Astrocyte (in vitro differentiated cells and primary cell): Measurements from ENCODE around the gene ANKRD33B. TPM values are rescaled to one million over a fixed set of nuclear protein-coding genes. Genes with fewer than 3 reads are reported as not detected.
A peak's percentile ranks its signal among the peaks of the same experiment; 100 is the strongest.

ENCODE experiments used
- DNase-seq: peaks from one replicate; pipeline ENCODE4 v3.0.0-alpha.2; 2010; ENCODE audit warnings: low read depth
- FAIRE-seq: peaks from 2 replicates; lab custom pipeline; 2011; peaks lifted over from hg19 to GRCh38; lab: Jason Lieb, UNC
- H2AFZ ChIP-seq: 2 replicates; pipeline ENCODE4 v1.6.0; 2012; ENCODE audit warnings: low read depth, low read length, inconsistent platforms
- H3K27ac ChIP-seq: 2 replicates; pipeline ENCODE4 v1.5.1; 2011; ENCODE audit warnings: low read depth, low read length, inconsistent platforms
- H3K27me3 ChIP-seq: 2 replicates; pipeline ENCODE4 v1.6.0; 2011; ENCODE audit warnings: low read length, inconsistent platforms; ENCODE audit not compliant: insufficient read depth
- H3K36me3 ChIP-seq: 2 replicates; pipeline ENCODE4 v1.5.1; 2011; ENCODE audit warnings: low read length, inconsistent platforms; ENCODE audit not compliant: insufficient read depth
- H3K4me1 ChIP-seq: 2 replicates; pipeline ENCODE4 v1.5.1; 2011; ENCODE audit warnings: low read length, inconsistent platforms; ENCODE audit not compliant: insufficient read depth
- H3K4me2 ChIP-seq: 2 replicates; pipeline ENCODE4 v1.6.0; 2012; ENCODE audit warnings: low read length, inconsistent platforms
- H3K4me3 ChIP-seq: 2 replicates; pipeline ENCODE4 v1.5.1; 2011; ENCODE audit warnings: low read depth, mild to moderate bottlenecking, low read length, inconsistent platforms; ENCODE audit not compliant: insufficient read depth
- H3K79me2 ChIP-seq: 2 replicates; pipeline ENCODE4 v1.6.0; 2012; ENCODE audit warnings: mild to moderate bottlenecking, low read length, inconsistent platforms; ENCODE audit not compliant: insufficient read depth
- H3K9ac ChIP-seq: 2 replicates; pipeline ENCODE4 v1.6.0; 2012; ENCODE audit warnings: mild to moderate bottlenecking, low read length, inconsistent platforms
- H3K9me3 ChIP-seq: 2 replicates; pipeline ENCODE4 v1.5.1; 2012; ENCODE audit warnings: low read depth, mild to moderate bottlenecking, low read length, inconsistent platforms; ENCODE audit not compliant: insufficient read depth
- H4K20me1 ChIP-seq: 2 replicates; pipeline ENCODE4 v1.6.0; 2012; ENCODE audit warnings: low read length, inconsistent platforms; ENCODE audit not compliant: insufficient read depth
- H3K27ac Mint-ChIP-seq: one replicate; pipeline ENCODE4 v1.8.0; 2021; ENCODE audit warnings: mild to moderate bottlenecking, mixed read lengths; ENCODE audit not compliant: unreplicated experiment
- H3K27me3 Mint-ChIP-seq: one replicate; pipeline ENCODE4 v1.8.0; 2021; ENCODE audit warnings: low read depth, mixed read lengths; ENCODE audit not compliant: unreplicated experiment
- H3K36me3 Mint-ChIP-seq: one replicate; pipeline ENCODE4 v1.8.0; 2021; ENCODE audit warnings: low read depth, mixed read lengths; ENCODE audit not compliant: unreplicated experiment
- H3K4me1 Mint-ChIP-seq: one replicate; pipeline ENCODE4 v1.8.0; 2021; ENCODE audit warnings: low read depth, mixed read lengths; ENCODE audit not compliant: unreplicated experiment
- H3K4me3 Mint-ChIP-seq: one replicate; pipeline ENCODE4 v1.8.0; 2021; ENCODE audit warnings: mild to moderate bottlenecking, moderate library complexity, mixed read lengths; ENCODE audit not compliant: unreplicated experiment
- H3K9me3 Mint-ChIP-seq: one replicate; pipeline ENCODE4 v1.8.0; 2021; ENCODE audit warnings: mild to moderate bottlenecking, mixed read lengths; ENCODE audit not compliant: unreplicated experiment
- CTCF ChIP-seq: IDR thresholded peaks from 2 replicates; pipeline ENCODE4 v1.5.1; 2011; ENCODE audit warnings: low read depth, mild to moderate bottlenecking, inconsistent platforms, low read length, moderate library complexity; ENCODE audit not compliant: insufficient read depth
- EZH2 ChIP-seq: IDR thresholded peaks from 2 replicates; pipeline ENCODE4 v1.6.1; 2012; ENCODE audit warnings: mild to moderate bottlenecking, low read length, inconsistent platforms; ENCODE audit not compliant: insufficient read depth
- total RNA-seq: library from RNA; stranded (reverse); gene quantifications from 2 replicates; pipeline ENCODE4 v1.2.1, GENCODE V29; 2021

ANKRD33B gene
- total RNA-seq, 1 donor from 2014 or later, result 22.7 TPM

- Histone ChIP-seq H2AFZ (no peak overlapping the region), H3K4me2 (peak overlapping the region; percentile 59), H3K9ac (peak overlapping the region; percentile 57), H3K4me1 (peaks cover 59% of the 10 kb centered on the region), H3K36me3 (no peaks in the 10 kb centered on the region), H3K9me3 (no peaks in the 10 kb centered on the region), H3K27me3 (no peaks in the 10 kb centered on the region), H3K4me3 (no peak overlapping the region), H3K27ac (peak overlapping the region; percentile 62), H4K20me1 (no peaks in the 10 kb centered on the region), H3K79me2 (no peaks in the 10 kb centered on the region)
- TF ChIP-seq EZH2, result no peak
- no peak for TF ChIP-seq CTCF
- H3K27me3 Mint-ChIP-seq, result no peaks in the 10 kb centered on the region
- FAIRE-seq (no peak), DNase-seq (peak; percentile 83)
- H3K4me1 Mint-ChIP-seq, result peaks cover 68% of the 10 kb centered on the region
- peak overlapping the region; percentile 94 for H3K27ac Mint-ChIP-seq
- H3K9me3 Mint-ChIP-seq, result peaks cover 2% of the 10 kb centered on the region
- no peaks in the 10 kb centered on the region for H3K36me3 Mint-ChIP-seq
- peak overlapping the region; percentile 48 for H3K4me3 Mint-ChIP-seq
Observed at GRCh38 chr5:10555277-10555684, 8.6 kb upstream of the ANKRD33B start.

GRCh38 chr5:10556289-10556807 is 7.5 kb upstream of the ANKRD33B start:
- H3K4me3 Mint-ChIP-seq, result peak overlapping the region; percentile 54

More at GRCh38 chr5:10556289-10556807, 7.5 kb upstream of the ANKRD33B start:
- H3K4me1 ChIP-seq, result peaks cover 50% of the 10 kb centered on the region
- H3K27ac ChIP-seq, result peak overlapping the region; percentile 52
- H3K27me3 Mint-ChIP-seq, result no peaks in the 10 kb centered on the region
- no peak overlapping the region for H3K4me3 ChIP-seq
- H3K4me2 ChIP-seq, result peak overlapping the region; percentile 59
- no peaks in the 10 kb centered on the region for H3K36me3 ChIP-seq
- no peak for TF ChIP-seq CTCF
- TF ChIP-seq EZH2, result no peak
- no peak for FAIRE-seq
- H4K20me1 ChIP-seq, result no peaks in the 10 kb centered on the region
- no peaks in the 10 kb centered on the region for H3K36me3 Mint-ChIP-seq
- peak overlapping the region; percentile 94 for H3K27ac Mint-ChIP-seq
- peaks cover 2% of the 10 kb centered on the region for H3K9me3 Mint-ChIP-seq
- H3K27me3 ChIP-seq, result no peaks in the 10 kb centered on the region
- peaks cover 61% of the 10 kb centered on the region for H3K4me1 Mint-ChIP-seq
- no peak overlapping the region for H2AFZ ChIP-seq
- peak overlapping the region; percentile 62 for H3K9ac ChIP-seq
- H3K9me3 ChIP-seq, result no peaks in the 10 kb centered on the region
- peak; percentile 68 for DNase-seq
- H3K79me2 ChIP-seq, result no peaks in the 10 kb centered on the region
